NB4 (cell line): ENCODE measurements around the gene CNTNAP2.

ENCODE experiments used
- DNase-seq: peaks from one replicate; pipeline ENCODE4 v3.0.0; 2010; ENCODE audit warnings: low read depth
- H3K4me3 ChIP-seq: one replicate; pipeline ENCODE4 v1.5.1; 2011; ENCODE audit warnings: mild to moderate bottlenecking, low read depth, low read length, moderate library complexity
- CTCF ChIP-seq: IDR thresholded peaks from one replicate; pipeline ENCODE4 v1.5.1; 2012; ENCODE audit warnings: low read depth, low read length
- MAX ChIP-seq: IDR thresholded peaks from 2 replicates; pipeline ENCODE4 v1.6.1; 2011; ENCODE audit warnings: low read depth, low read length
- MYC ChIP-seq: IDR thresholded peaks from 2 replicates; pipeline ENCODE4 v1.6.1; 2011; ENCODE audit warnings: low read depth, low read length
- POLR2A ChIP-seq: IDR thresholded peaks from 2 replicates; pipeline ENCODE4 v1.6.1; 2011; ENCODE audit warnings: mild to moderate bottlenecking; ENCODE audit not compliant: insufficient read length; ENCODE audit errors: extremely low read depth

Gene CNTNAP2

GRCh38 chr7:148397985-148398384 is 2281.4 kb downstream of the CNTNAP2 start:
- H3K4me3 ChIP-seq = no peak overlapping the region
- no peak for DNase-seq
- TF ChIP-seq MYC = no peak
- no peak for TF ChIP-seq POLR2A
- TF ChIP-seq CTCF = no peak
- TF ChIP-seq MAX = no peak

GRCh38 chr7:148398844-148399365 is 2282.3 kb downstream of the CNTNAP2 start:
- TF ChIP-seq CTCF = no peak
- TF ChIP-seq POLR2A = no peak
- no peak for TF ChIP-seq MAX
- no peak overlapping the region for H3K4me3 ChIP-seq
- no peak for DNase-seq

- H3K4me3 ChIP-seq = no peak overlapping the region
- DNase-seq = no peak
- no peak for TF ChIP-seq MAX
- TF ChIP-seq POLR2A = no peak
- TF ChIP-seq CTCF = no peak
- no peak for TF ChIP-seq MYC
Observed at GRCh38 chr7:148400101-148400500, 2283.5 kb downstream of the CNTNAP2 start.

- TF ChIP-seq MAX (no peak), MYC (no peak), CTCF (no peak), POLR2A (no peak)
- no peak for DNase-seq
- H3K4me3 ChIP-seq = no peak overlapping the region
Observed at GRCh38 chr7:148402159-148402558, 2285.6 kb downstream of the CNTNAP2 start.

GRCh38 chr7:148403466-148403993 is 2286.9 kb downstream of the CNTNAP2 start:
- TF ChIP-seq MYC (no peak), CTCF (no peak), POLR2A (no peak), MAX (no peak)
- H3K4me3 ChIP-seq = no peak overlapping the region
- DNase-seq = no peak
